Lung (tissue), 12 donors: ENCODE data around the gene USP37. TPM values are rescaled to one million over a fixed set of nuclear protein-coding genes. Genes with fewer than 3 reads are reported as not detected.

Experiments used
- ATAC-seq: fragments of 200-7000 bp; cut with Tn5 transposase; one replicate; pipeline ENCODE4 v1.9.1; 2020; ENCODE audit warnings: moderate number of reproducible peaks; ENCODE audit not compliant: insufficient read depth, low FRiP score
- DNase-seq, 3 donors: peaks; one replicate each; pipeline ENCODE4 v3.0.0-alpha.2; 2013 to 2017
- H3K27ac ChIP-seq, 2 donors: one replicate each; pipeline ENCODE4 v1.5.1; 2013; ENCODE audit warnings: mild to moderate bottlenecking in 2 of 2, moderate library complexity in 2 of 2, control low read depth in 1 of 2, inconsistent platforms in 1 of 2, low read depth in 1 of 2, low read length in 1 of 2
- H3K27me3 ChIP-seq, 3 donors: one replicate each; pipeline ENCODE4 v1.5.1; 2013; ENCODE audit warnings: low read length in 2 of 3; ENCODE audit not compliant: control insufficient read depth in 3 of 3, insufficient read depth in 3 of 3
- H3K36me3 ChIP-seq, 4 donors: one replicate each; pipeline ENCODE4 v1.5.1; 2013; ENCODE audit warnings: low read length in 4 of 4, mild to moderate bottlenecking in 1 of 4, moderate library complexity in 1 of 4; ENCODE audit not compliant: control insufficient read depth in 4 of 4, insufficient read depth in 4 of 4
- H3K4me1 ChIP-seq, 5 donors: one replicate each; pipeline ENCODE4 v1.5.1; 2013; ENCODE audit warnings: low read length in 5 of 5, mild to moderate bottlenecking in 2 of 5, moderate library complexity in 1 of 5; ENCODE audit not compliant: control insufficient read depth in 5 of 5, insufficient read depth in 5 of 5
- H3K4me3 ChIP-seq: one replicate; pipeline ENCODE4 v1.5.1; 2013; ENCODE audit warnings: mild to moderate bottlenecking, control low read depth, moderate library complexity
- H3K9ac ChIP-seq, 2 donors: one replicate each; pipeline ENCODE4 v1.5.1; 2013; ENCODE audit warnings: low read length in 2 of 2, control low read depth in 1 of 2; ENCODE audit not compliant: insufficient read depth in 1 of 2
- H3K9me3 ChIP-seq, 4 donors: one replicate each; pipeline ENCODE4 v1.5.1; 2013; ENCODE audit warnings: low read length in 3 of 4, mild to moderate bottlenecking in 1 of 4, moderate library complexity in 1 of 4; ENCODE audit not compliant: control insufficient read depth in 4 of 4, insufficient read depth in 3 of 4
- CTCF ChIP-seq: IDR thresholded peaks from 2 replicates; pipeline ENCODE4 v1.5.1; 2012; ENCODE audit warnings: mild to moderate bottlenecking; ENCODE audit errors: control extremely low read depth, extremely low read depth
- WGBS, 2 donors: extraction: QIAGEN DNeasy Blood & Tissue Kit; methylation state at CpG; one replicate each; pipeline ENCODE4 v1.1.7; 2013; 5-methylcytosine and 5-hydroxymethylcytosine counted together
- polyA plus RNA-seq, 2 donors: library from polyadenylated mRNA; stranded (reverse); fragments of 200-250 nt; gene quantifications; one replicate each; pipeline ENCODE4 v1.2.1, GENCODE V29; 2013
- total RNA-seq, 2 donors: library from RNA; depleted of rRNA in 1 of 2; stranded (reverse); fragments of >200 nt in 1 of 2; gene quantifications; one replicate each; pipeline ENCODE4 v1.2.1, GENCODE V29; 2014 to 2021
- donor health status: control.
- donor health status: control.
- donor health status: Bipolar disorder and iron deficiency.
- donor health status: healthy.
- donor health status: DM: yes; HTN: yes; CAD: no.

USP37 gene
- total and polyA plus RNA-seq, 4 donors: 2.6 to 23.5 (median 8.1) TPM

GRCh38 chr2:218404351-218405085, 163.6 kb downstream of the USP37 start:
- H3K27me3 ChIP-seq: no peaks in the 10 kb centered on the region
- no peak for ATAC-seq
- TF ChIP-seq CTCF: no peak
- H3K4me1 ChIP-seq: peaks cover 0 to 46% (median 28%) of the 10 kb centered on the region in 5 donors
- WGBS, 2 donors: 75 to 76% methylated on average over 15 to 16 of the region's 16 CpGs
- H3K27ac ChIP-seq: peak overlapping the region in 1 of 2 donors; percentile 7
- no peak overlapping the region for H3K4me3 ChIP-seq
- no peak for DNase-seq
- no peaks in the 10 kb centered on the region for H3K9me3 ChIP-seq
- no peak overlapping the region for H3K9ac ChIP-seq
- peaks cover 9 to 33% (median 14%) of the 10 kb centered on the region in 4 donors for H3K36me3 ChIP-seq

- H3K36me3 ChIP-seq: peaks cover 9 to 33% (median 14%) of the 10 kb centered on the region in 4 donors
- H3K4me3 ChIP-seq: no peak overlapping the region
- H3K27ac ChIP-seq: no peak overlapping the region
- WGBS, 2 donors: 77 to 81% methylated on average over 7 of the region's 7 CpGs
- no peaks in the 10 kb centered on the region for H3K27me3 ChIP-seq
- DNase-seq (no peak), ATAC-seq (no peak)
- H3K9ac ChIP-seq: no peak overlapping the region
- no peaks in the 10 kb centered on the region for H3K9me3 ChIP-seq
- no peak for TF ChIP-seq CTCF
- peaks cover 0 to 46% (median 28%) of the 10 kb centered on the region in 5 donors for H3K4me1 ChIP-seq
Measured at GRCh38 chr2:218403810-218404209, 164.3 kb downstream of the USP37 start.

GRCh38 chr2:218402911-218403411, 165.2 kb downstream of the USP37 start:
- 81 to 86% methylated on average over 26 of the region's 26 CpGs for WGBS, 2 donors
- H3K27ac ChIP-seq: peak overlapping the region in 1 of 2 donors; percentile 83
- H3K36me3 ChIP-seq: peaks cover 9 to 33% (median 14%) of the 10 kb centered on the region in 4 donors
- DNase-seq (no peak), ATAC-seq (no peak)
- no peak overlapping the region for H3K4me3 ChIP-seq
- H3K4me1 ChIP-seq: peaks cover 0 to 50% (median 28%) of the 10 kb centered on the region in 5 donors
- H3K9me3 ChIP-seq: no peaks in the 10 kb centered on the region
- H3K9ac ChIP-seq: no peak overlapping the region
- no peak for TF ChIP-seq CTCF
- H3K27me3 ChIP-seq: no peaks in the 10 kb centered on the region
